Hepatocyte (in vitro differentiated cells): Measurements from ENCODE around the gene ACSS3.

Source experiments
- CTCF ChIP-seq: fragments of 200-600 bp; sonication (generic); IDR thresholded peaks from 2 replicates; pipeline ENCODE4 v1.5.1; 2016; ENCODE audit warnings: antibody characterized with exemption, mild to moderate bottlenecking; ENCODE audit not compliant: poor library complexity
- EZH2 ChIP-seq: fragments of 200-600 bp; sonication (generic); IDR thresholded peaks from 2 replicates; pipeline ENCODE4 v1.6.1; 2016; ENCODE audit warnings: antibody characterized with exemption, mild to moderate bottlenecking, borderline replicate concordance
- EZH2phosphoT487 ChIP-seq: fragments of 200-600 bp; sonication (generic); IDR thresholded peaks from one replicate; pipeline ENCODE4 v1.6.1; 2018; ENCODE audit warnings: antibody characterized with exemption, mild to moderate bottlenecking, low read depth, moderate library complexity; ENCODE audit not compliant: unreplicated experiment, severe bottlenecking

- TF ChIP-seq CTCF (no peak), EZH2 (no peak), EZH2phosphoT487 (no peak)
These were observed 754 bp downstream of the ACSS3 start for GRCh38 chr12:81078469-81079196.
